H1 (cell line): Measurements from ENCODE around the gene WDR19. TPM values are rescaled to one million over a fixed set of nuclear protein-coding genes. Genes with fewer than 3 reads are reported as not detected.

Experiments used
- CTCF ChIA-PET: fragments of 300-600 bp; sonication (Branson Sonifier 250); formaldehyde crosslinking; loops from one replicate; lab custom pipeline; 2021; ENCODE audit not compliant: partially characterized antibody; lab: Charles Lee
- POLR2A ChIA-PET: fragments of 300-600 bp; sonication (Branson Sonifier 250); formaldehyde crosslinking; loops from one replicate; lab custom pipeline; 2021; ENCODE audit warnings: inconsistent platforms; ENCODE audit not compliant: partially characterized antibody; lab: Charles Lee
- DNase-seq, 2 experiments: peaks; one replicate each; pipeline versions ENCODE4 v3.0.0 to v3.0.0-alpha.2; 2010 to 2022; ENCODE audit warnings: low spot score in 2 of 2, low read depth in 1 of 2, mixed read lengths in 1 of 2
- FAIRE-seq: peaks from 2 replicates; lab custom pipeline; 2011; peaks lifted over from hg19 to GRCh38; lab: Jason Lieb, UNC
- H2AFZ ChIP-seq: 2 replicates; pipeline ENCODE4 v1.8.1; 2012; ENCODE audit warnings: low read length, inconsistent platforms
- H2AK5ac ChIP-seq: 2 replicates; pipeline ENCODE4 v1.6.1; 2013; ENCODE audit warnings: low read depth, low read length
- H2BK120ac ChIP-seq: replicated peaks from 2 replicates; pipeline ENCODE3; 2013; ENCODE audit warnings: low read depth, low read length, inconsistent platforms
- H2BK12ac ChIP-seq: 2 replicates; pipeline ENCODE4 v1.6.1; 2013; ENCODE audit warnings: low read depth, low read length
- H2BK15ac ChIP-seq: 2 replicates; pipeline ENCODE4 v1.6.1; 2013; ENCODE audit warnings: low read length
- H2BK20ac ChIP-seq: 2 replicates; pipeline ENCODE4 v1.6.1; 2013; ENCODE audit warnings: low read length
- H2BK5ac ChIP-seq: 2 replicates; pipeline ENCODE4 v1.6.1; 2013; ENCODE audit warnings: low read depth, low read length
- H3K14ac ChIP-seq: 2 replicates; pipeline ENCODE4 v1.6.1; 2013; ENCODE audit warnings: inconsistent platforms; ENCODE audit not compliant: insufficient read length
- H3K18ac ChIP-seq: 2 replicates; pipeline ENCODE4 v1.6.1; 2013; ENCODE audit warnings: low read length; ENCODE audit errors: extremely low read depth
- H3K23ac ChIP-seq: 2 replicates; pipeline ENCODE4 v1.6.1; 2013; ENCODE audit warnings: inconsistent platforms; ENCODE audit not compliant: insufficient read length
- H3K23me2 ChIP-seq: 2 replicates; pipeline ENCODE4 v1.6.1; 2013; ENCODE audit warnings: low read depth, low read length
- H3K27ac ChIP-seq: 2 replicates; pipeline ENCODE4 v1.6.1; 2011; ENCODE audit warnings: low read depth, low read length, inconsistent platforms
- H3K27me3 ChIP-seq, 4 experiments: replicated peaks in 1 of 4; 1 replicate in 1 of 4; 2 replicates in 3 of 4; pipeline versions ENCODE4 v1.6.1 to v1.8.1; 2011 to 2013; ENCODE audit warnings: low read length in 3 of 4, mild to moderate bottlenecking in 3 of 4, inconsistent platforms in 2 of 4, mixed read lengths in 2 of 4, moderate library complexity in 1 of 4; ENCODE audit not compliant: control insufficient read depth in 3 of 4, insufficient read depth in 3 of 4; ENCODE audit errors: extremely low read depth in 1 of 4
- H3K36me3 ChIP-seq, 4 experiments: 2 replicates each; pipeline versions ENCODE4 v1.6.1 to v1.8.1; 2011 to 2013; ENCODE audit warnings: mild to moderate bottlenecking in 4 of 4, low read length in 3 of 4, moderate library complexity in 2 of 4, control low read depth in 1 of 4, inconsistent platforms in 1 of 4; ENCODE audit not compliant: insufficient read depth in 4 of 4, control insufficient read depth in 2 of 4
- H3K4ac ChIP-seq: replicated peaks from 2 replicates; pipeline ENCODE3; 2013; ENCODE audit warnings: low read length, low read depth, mixed read lengths, inconsistent platforms; ENCODE audit not compliant: insufficient read length
- H3K4me1 ChIP-seq, 4 experiments: replicated peaks in 1 of 4; 1 replicate in 1 of 4; 2 replicates in 3 of 4; pipeline versions ENCODE4 v1.6.1 to v1.8.1; 2011 to 2013; ENCODE audit warnings: low read length in 3 of 4, inconsistent platforms in 2 of 4, mixed read lengths in 1 of 4; ENCODE audit not compliant: insufficient read depth in 4 of 4, control insufficient read depth in 3 of 4
- H3K4me2 ChIP-seq, 2 experiments: 2 replicates each; pipeline versions ENCODE4 v1.6.1 to v1.8.1; 2011 to 2013; ENCODE audit warnings: low read depth in 2 of 2, low read length in 2 of 2, control low read depth in 1 of 2, inconsistent platforms in 1 of 2, mild to moderate bottlenecking in 1 of 2; ENCODE audit not compliant: insufficient read depth in 1 of 2
- H3K4me3 ChIP-seq, 4 experiments: fragments of 200-600, 300-600 bp in 1 of 4; sonication (generic), shearing (Covaris generic), sonication (Bioruptor Twin) in 1 of 4; 2 replicates each; pipeline versions ENCODE4 v1.5.1 to v1.8.1; 2011 to 2016; ENCODE audit warnings: low read length in 4 of 4, low read depth in 3 of 4, control low read depth in 2 of 4, inconsistent platforms in 2 of 4, mild to moderate bottlenecking in 2 of 4, mixed read lengths in 1 of 4, moderate library complexity in 1 of 4; ENCODE audit not compliant: insufficient read depth in 2 of 4; ENCODE audit errors: extremely low read depth in 1 of 4
- H3K56ac ChIP-seq: replicated peaks from 2 replicates; pipeline ENCODE3; 2013; ENCODE audit warnings: low read depth, mild to moderate bottlenecking, mixed read lengths, low read length, inconsistent platforms; ENCODE audit not compliant: insufficient read length
- H3K79me1 ChIP-seq: 2 replicates; pipeline ENCODE4 v1.6.1; 2013; ENCODE audit warnings: low read depth, low read length, control low read depth
- H3K79me2 ChIP-seq, 2 experiments: 2 replicates each; pipeline versions ENCODE4 v1.6.1 to v1.8.1; 2012 to 2013; ENCODE audit warnings: low read length in 2 of 2, mild to moderate bottlenecking in 2 of 2, inconsistent platforms in 1 of 2; ENCODE audit not compliant: insufficient read depth in 2 of 2, control insufficient read depth in 1 of 2
- H3K9ac ChIP-seq, 4 experiments: replicated peaks in 1 of 4; 1 replicate in 1 of 4; 2 replicates in 3 of 4; pipeline versions ENCODE4 v1.6.1 to v1.8.1; 2011 to 2013; ENCODE audit warnings: low read depth in 3 of 4, low read length in 3 of 4, control low read depth in 2 of 4, mild to moderate bottlenecking in 2 of 4, moderate library complexity in 2 of 4, inconsistent platforms in 1 of 4; ENCODE audit errors: extremely low read depth in 1 of 4
- H3K9me3 ChIP-seq, 2 experiments: 2 replicates each; pipeline versions ENCODE4 v1.6.1 to v1.8.1; 2012 to 2013; ENCODE audit warnings: mild to moderate bottlenecking in 2 of 2, moderate library complexity in 2 of 2, control low read depth in 1 of 2, inconsistent platforms in 1 of 2, low read depth in 1 of 2, low read length in 1 of 2, mixed read lengths in 1 of 2; ENCODE audit not compliant: insufficient read depth in 2 of 2
- H4K20me1 ChIP-seq, 2 experiments: replicated peaks in 1 of 2; 2 replicates each; pipeline versions ENCODE3 to v1.8.1; 2011 to 2013; ENCODE audit warnings: inconsistent platforms in 2 of 2, low read length in 2 of 2, mild to moderate bottlenecking in 1 of 2; ENCODE audit not compliant: insufficient read depth in 2 of 2, control insufficient read depth in 1 of 2
- H4K5ac ChIP-seq: 2 replicates; pipeline ENCODE4 v1.6.1; 2013; ENCODE audit warnings: low read length, low read depth, mixed read lengths, inconsistent platforms; ENCODE audit not compliant: insufficient read length
- H4K8ac ChIP-seq: 2 replicates; pipeline ENCODE4 v1.8.0; 2013; ENCODE audit warnings: mild to moderate bottlenecking, moderate library complexity, low read length, inconsistent platforms; ENCODE audit not compliant: insufficient read depth; ENCODE audit errors: extremely low read depth
- H4K91ac ChIP-seq: replicated peaks from 2 replicates; pipeline ENCODE3; 2013; ENCODE audit warnings: low read length, mixed read lengths, inconsistent platforms; ENCODE audit not compliant: insufficient read length
- BACH1 ChIP-seq: IDR thresholded peaks from 2 replicates; pipeline ENCODE4 v1.6.1; 2012; ENCODE audit warnings: low read length, improper control_type of control experiment
- CBX5 ChIP-seq: fragments of 300-800, 300-1000 bp; sonication (generic); IDR thresholded peaks from 2 replicates; pipeline ENCODE4 v1.7.1; 2016; ENCODE audit warnings: antibody characterized with exemption, low read length, low read depth
- CBX8 ChIP-seq: fragments of 300-800, 300-1000 bp; sonication (generic); IDR thresholded peaks from 2 replicates; pipeline ENCODE4 v1.7.1; 2016; ENCODE audit warnings: low read depth, low read length, borderline replicate concordance
- CEBPB ChIP-seq: IDR thresholded peaks from 2 replicates; pipeline ENCODE4 v1.6.1; 2012; ENCODE audit warnings: low read depth, low read length
- EZH2 ChIP-seq: fragments of 200-600 bp; sonication (generic); IDR thresholded peaks from 2 replicates; pipeline ENCODE4 v1.7.1; 2012; ENCODE audit warnings: low read depth, mild to moderate bottlenecking, moderate library complexity, low read length, inconsistent platforms; ENCODE audit not compliant: severe bottlenecking
- GABPA ChIP-seq: IDR thresholded peaks from 2 replicates; pipeline ENCODE4 v1.6.1; 2011; ENCODE audit warnings: mild to moderate bottlenecking, low read length, moderate library complexity, borderline replicate concordance; ENCODE audit not compliant: insufficient read depth
- GTF2F1 ChIP-seq: IDR thresholded peaks from 2 replicates; pipeline ENCODE4 v1.6.1; 2012; ENCODE audit warnings: low read depth, low read length, improper control_type of control experiment, borderline replicate concordance
- JUND ChIP-seq: IDR thresholded peaks from 2 replicates; pipeline ENCODE4 v1.6.1; 2011; ENCODE audit warnings: mild to moderate bottlenecking, improper control_type of control experiment, low read length
- KDM4A ChIP-seq: IDR thresholded peaks from one replicate; pipeline ENCODE4 v1.7.1; 2012; ENCODE audit warnings: low read depth, mild to moderate bottlenecking, moderate library complexity, low read length, inconsistent platforms; ENCODE audit not compliant: severe bottlenecking
- KDM5A ChIP-seq: fragments of 200-600 bp; IDR thresholded peaks from 2 replicates; pipeline ENCODE4 v1.7.1; 2012; ENCODE audit warnings: mild to moderate bottlenecking, low read length, inconsistent platforms, mixed read lengths
- POU5F1 ChIP-seq: IDR thresholded peaks from 2 replicates; pipeline ENCODE4 v1.6.1; 2011; ENCODE audit warnings: low read depth, mild to moderate bottlenecking, low read length, moderate library complexity
- RAD21 ChIP-seq, 2 experiments: IDR thresholded peaks in 1 of 2; conservative IDR thresholded peaks in 1 of 2; 2 replicates each; pipeline ENCODE4 v1.6.1; 2011; ENCODE audit warnings: low read depth in 2 of 2, low read length in 2 of 2, improper control_type of control experiment in 1 of 2, inconsistent platforms in 1 of 2, mild to moderate bottlenecking in 1 of 2, moderate library complexity in 1 of 2
- SIN3A ChIP-seq, 2 experiments: IDR thresholded peaks in 1 of 2; conservative IDR thresholded peaks in 1 of 2; 2 replicates each; pipeline ENCODE4 v1.6.1; 2011 to 2012; ENCODE audit warnings: low read length in 2 of 2, improper control_type of control experiment in 1 of 2, low read depth in 1 of 2, mild to moderate bottlenecking in 1 of 2
- SIX5 ChIP-seq: IDR thresholded peaks from 2 replicates; pipeline ENCODE4 v1.6.1; 2011; ENCODE audit warnings: mild to moderate bottlenecking, low read depth, low read length
- TEAD4 ChIP-seq: IDR thresholded peaks from 2 replicates; pipeline ENCODE4 v1.6.1; 2012; ENCODE audit warnings: low read depth, low read length, inconsistent platforms, mixed read lengths
- WGBS, 2 experiments: shearing (Covaris generic) in 1 of 2; methylation state at CpG; one replicate each; pipeline versions ENCODE4 v1.1.6 to v1.1.7; 2013 to 2015; ENCODE audit warnings: low lambda C conversion rate in 2 of 2, mixed read lengths in 2 of 2, inconsistent platforms in 1 of 2, low coverage in 1 of 2, missing lambda C conversion rate in 1 of 2; ENCODE audit not compliant: insufficient replicate concordance in 2 of 2, insufficient coverage in 1 of 2, insufficient read length in 1 of 2; ENCODE audit errors: extremely low coverage in 1 of 2, missing lambda C conversion rate in 1 of 2; 5-methylcytosine and 5-hydroxymethylcytosine counted together
- polyA plus RNA-seq, 7 experiments: library from polyadenylated mRNA; depleted of rRNA in 3 of 7; stranded (reverse) in 5 of 7; unstranded in 2 of 7; fragments of >200 nt in 5 of 7; fragments of 200-250 nt in 2 of 7; gene quantifications; 1 replicate in 5 of 7; 2 replicates in 1 of 7; 4 replicates in 1 of 7; pipeline versions ENCODE4 v1.2.1 to v1.2.3, GENCODE V29; 2011 to 2013; ENCODE audit warnings: missing spikeins in 2 of 7, mixed read lengths in 2 of 7
- total RNA-seq: library from RNA; stranded (reverse); fragmentation: NEBNext Ultra II Directional; extraction: Animal tissue kit (Norgen Biotek cat#: 25700); gene quantifications from 2 replicates; pipeline ENCODE4 v1.2.1, GENCODE V29; 2021

Gene WDR19
- total and polyA plus RNA-seq, 2 of the 8 experiments (the other 6 are each of a cell fraction or from before 2014, with no cell fraction given) = 22.2 to 23.3 TPM

GRCh38 chr4:39324446-39324845, 142.1 kb downstream of the WDR19 start:
- Histone ChIP-seq H3K79me2 (peaks cover 0 to 14% of the 10 kb centered on the region in 2 experiments; a peak in 2 of 4 replicates), H3K4ac (no peak overlapping the region), H3K23me2 (no peaks in the 10 kb centered on the region), H2BK120ac (no peak overlapping the region), H3K9ac (no peak overlapping the region), H2BK15ac (no peak overlapping the region), H2AFZ (no peak overlapping the region), H3K9me3 (no peaks in the 10 kb centered on the region), H3K36me3 (peaks cover 0 to 36% (median 5%) of the 10 kb centered on the region in 4 experiments; a peak in 4 of 8 replicates), H3K18ac (no peak overlapping the region), H4K5ac (no peak overlapping the region), H3K4me1 (no peaks in the 10 kb centered on the region), H4K20me1 (peaks cover 0 to 2% of the 10 kb centered on the region in 2 experiments), H3K79me1 (0 out of 2 replicates have a peak, but pooled peaks cover 4% of the 10 kb centered on the region), H3K4me3 (no peak overlapping the region), H3K23ac (no peak overlapping the region), H3K56ac (no peak overlapping the region), H2BK5ac (no peak overlapping the region), H2BK20ac (no peak overlapping the region), H3K27me3 (no peaks in the 10 kb centered on the region), H2BK12ac (no peak overlapping the region), H3K4me2 (no peak overlapping the region), H4K8ac (no peak overlapping the region), H2AK5ac (no peak overlapping the region), H3K27ac (no peak overlapping the region), H3K14ac (no peak overlapping the region), H4K91ac (no peak overlapping the region)
- CTCF ChIA-PET = no interaction called here
- POLR2A ChIA-PET = no interaction called here
- 92% methylated on average over 2 of the region's 2 CpGs; no CpG with 5 or more reads in 1 of the 2 experiments for WGBS, 2 experiments
- DNase-seq (no peak), FAIRE-seq (no peak)
- no peak for TF ChIP-seq CBX5
- TF ChIP-seq POU5F1 = no peak
- no peak for TF ChIP-seq TEAD4
- TF ChIP-seq KDM4A = no peak
- TF ChIP-seq SIX5 = no peak
- no peak for TF ChIP-seq RAD21 (IDR thresholded peaks at IDR 0.05 in 1 of 2, conservative IDR thresholded peaks at IDR 0.05 in 1 of 2; ENCODE audit: low read depth in 2 of 2, low read length in 2 of 2)
- no peak for TF ChIP-seq EZH2
- no peak for TF ChIP-seq BACH1
- no peak for TF ChIP-seq CBX8
- TF ChIP-seq GABPA = no peak
- TF ChIP-seq JUND = no peak
- TF ChIP-seq GTF2F1 = no peak
- TF ChIP-seq CEBPB = no peak
- TF ChIP-seq KDM5A = no peak
- no peak for TF ChIP-seq SIN3A (conservative IDR thresholded peaks at IDR 0.05 in 1 of 2, IDR thresholded peaks at IDR 0.05 in 1 of 2; ENCODE audit: low read depth in 1 of 2, low read length in 2 of 2)
